WTC11 (cell line): Measurements from ENCODE around the gene ZNF324.

ENCODE experiments used
- NFE2L1 ChIP-seq: sonication (generic); formaldehyde crosslinking; IDR thresholded peaks from 2 replicates; pipeline ENCODE4 v1.8.1; 2023; ENCODE audit warnings: missing genetic modification reagents
- TF ChIP-seq, protein P1 (sequence below): sonication (generic); formaldehyde crosslinking; IDR thresholded peaks from 2 replicates; pipeline ENCODE4 v1.8.1; 2023; ENCODE audit warnings: mild to moderate bottlenecking, missing genetic modification reagents, moderate library complexity
- TF ChIP-seq, protein P2 (sequence below): fragments of 200-600 bp; IDR thresholded peaks from 2 replicates; pipeline ENCODE4 v1.8.0; 2022; ENCODE audit warnings: antibody characterized with exemption

DNA sequence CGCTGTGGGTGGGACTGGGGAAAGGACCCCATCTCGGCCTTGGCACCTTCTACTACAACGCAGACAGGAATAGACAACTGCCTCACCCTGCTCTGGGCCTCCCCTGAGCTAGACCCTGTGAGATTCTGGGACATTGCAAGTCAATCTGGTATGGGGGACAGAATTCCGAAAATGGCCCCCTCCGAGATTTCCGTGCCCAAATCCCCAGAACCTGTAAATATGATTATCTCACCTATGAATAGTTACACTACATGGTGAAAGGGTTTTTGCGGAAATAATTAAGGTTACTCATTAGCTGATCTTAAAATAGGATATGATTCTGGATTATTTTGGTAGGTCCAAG, 53.3 kb downstream of the ZNF324 start:
- TF ChIP-seq NFE2L1 (CRISPR knock-in tag) = no peak
- TF ChIP-seq, protein P1, sequence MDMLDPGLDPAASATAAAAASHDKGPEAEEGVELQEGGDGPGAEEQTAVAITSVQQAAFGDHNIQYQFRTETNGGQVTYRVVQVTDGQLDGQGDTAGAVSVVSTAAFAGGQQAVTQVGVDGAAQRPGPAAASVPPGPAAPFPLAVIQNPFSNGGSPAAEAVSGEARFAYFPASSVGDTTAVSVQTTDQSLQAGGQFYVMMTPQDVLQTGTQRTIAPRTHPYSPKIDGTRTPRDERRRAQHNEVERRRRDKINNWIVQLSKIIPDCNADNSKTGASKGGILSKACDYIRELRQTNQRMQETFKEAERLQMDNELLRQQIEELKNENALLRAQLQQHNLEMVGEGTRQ (CRISPR knock-in tag) = no peak
- TF ChIP-seq, protein P2, sequence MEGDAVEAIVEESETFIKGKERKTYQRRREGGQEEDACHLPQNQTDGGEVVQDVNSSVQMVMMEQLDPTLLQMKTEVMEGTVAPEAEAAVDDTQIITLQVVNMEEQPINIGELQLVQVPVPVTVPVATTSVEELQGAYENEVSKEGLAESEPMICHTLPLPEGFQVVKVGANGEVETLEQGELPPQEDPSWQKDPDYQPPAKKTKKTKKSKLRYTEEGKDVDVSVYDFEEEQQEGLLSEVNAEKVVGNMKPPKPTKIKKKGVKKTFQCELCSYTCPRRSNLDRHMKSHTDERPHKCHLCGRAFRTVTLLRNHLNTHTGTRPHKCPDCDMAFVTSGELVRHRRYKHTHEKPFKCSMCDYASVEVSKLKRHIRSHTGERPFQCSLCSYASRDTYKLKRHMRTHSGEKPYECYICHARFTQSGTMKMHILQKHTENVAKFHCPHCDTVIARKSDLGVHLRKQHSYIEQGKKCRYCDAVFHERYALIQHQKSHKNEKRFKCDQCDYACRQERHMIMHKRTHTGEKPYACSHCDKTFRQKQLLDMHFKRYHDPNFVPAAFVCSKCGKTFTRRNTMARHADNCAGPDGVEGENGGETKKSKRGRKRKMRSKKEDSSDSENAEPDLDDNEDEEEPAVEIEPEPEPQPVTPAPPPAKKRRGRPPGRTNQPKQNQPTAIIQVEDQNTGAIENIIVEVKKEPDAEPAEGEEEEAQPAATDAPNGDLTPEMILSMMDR = no peak
